AG09319 (cell line): ENCODE measurements around the gene CDH4.

Experiments used
- DNase-seq: peaks from one replicate; pipeline ENCODE4 v3.0.0-alpha.2; 2010; ENCODE audit warnings: low read depth; ENCODE audit errors: extremely low read depth
- CTCF ChIP-seq: IDR thresholded peaks from 2 replicates; pipeline ENCODE4 v1.5.1; 2011; ENCODE audit warnings: low read depth, mild to moderate bottlenecking, inconsistent platforms, low read length, moderate library complexity

The CDH4 gene

GRCh38 chr20:61667056-61667792 is 415.2 kb downstream of the CDH4 start:
- no peak for TF ChIP-seq CTCF
- no peak for DNase-seq

GRCh38 chr20:61668065-61668650 is 416.1 kb downstream of the CDH4 start:
- no peak for DNase-seq
- TF ChIP-seq CTCF: no peak

GRCh38 chr20:61668771-61669503 is 416.9 kb downstream of the CDH4 start:
- TF ChIP-seq CTCF: no peak
- no peak for DNase-seq

- TF ChIP-seq CTCF: no peak
- no peak for DNase-seq
Observed at GRCh38 chr20:61670274-61670673, 418.2 kb downstream of the CDH4 start.

- no peak for DNase-seq
- TF ChIP-seq CTCF: no peak
Observed at GRCh38 chr20:61671559-61671958, 419.5 kb downstream of the CDH4 start.

GRCh38 chr20:61673152-61673847 is 421.2 kb downstream of the CDH4 start:
- no peak for TF ChIP-seq CTCF
- DNase-seq: no peak
